Measurements from ENCODE around the gene CSMD2.
A peak's percentile ranks its signal among the peaks of the same experiment; 100 is the strongest.
"Not testable (repeated sequence)": the region's sequence is repeated elsewhere in the genome, so short reads cannot be mapped to it uniquely, and the experiment has no call there.

CSMD2 gene

GRCh38 chr1:34050709-34051485, 114.1 kb downstream of the CSMD2 start:
- DNase-seq, result no peak

- no peak for DNase-seq
Observed at GRCh38 chr1:34049994-34050393, 115.0 kb downstream of the CSMD2 start.

- no peak for DNase-seq
Observed at GRCh38 chr1:34049477-34049876, 115.6 kb downstream of the CSMD2 start.

- no peak for DNase-seq
Observed at GRCh38 chr1:34037856-34038255, 127.2 kb downstream of the CSMD2 start.

- no peak for DNase-seq
Observed at GRCh38 chr1:34037109-34037508, 127.9 kb downstream of the CSMD2 start.

GRCh38 chr1:34034036-34034435, 131.0 kb downstream of the CSMD2 start:
- DNase-seq, result no peak

- no peak for DNase-seq
Observed at GRCh38 chr1:34029954-34030353, 135.1 kb downstream of the CSMD2 start.

GRCh38 chr1:34029515-34029914, 135.5 kb downstream of the CSMD2 start:
- no peak for DNase-seq

GRCh38 chr1:34028381-34029055, 136.5 kb downstream of the CSMD2 start:
- peak in 1 of 2 experiments; percentile 3 for DNase-seq

- peak; percentile 77 to 96 for DNase-seq
Observed at GRCh38 chr1:34025675-34026074, 139.4 kb downstream of the CSMD2 start.

GRCh38 chr1:34024485-34024884, 140.5 kb downstream of the CSMD2 start:
- DNase-seq, result no peak

- DNase-seq, result no peak
Observed at GRCh38 chr1:34019741-34020552, 145.1 kb downstream of the CSMD2 start.

- no peak for DNase-seq
Observed at GRCh38 chr1:34018285-34018684, 146.7 kb downstream of the CSMD2 start.

- DNase-seq, result not testable (repeated sequence)
Observed at GRCh38 chr1:34016281-34016680, 148.7 kb downstream of the CSMD2 start.

GRCh38 chr1:34013958-34014737, 150.9 kb downstream of the CSMD2 start:
- peak in 1 of 2 experiments; percentile 39 for DNase-seq

- DNase-seq, result no peak
Observed at GRCh38 chr1:34013136-34013535, 151.9 kb downstream of the CSMD2 start.

- no peak for DNase-seq
Observed at GRCh38 chr1:34009340-34009985, 155.6 kb downstream of the CSMD2 start.

GRCh38 chr1:34007760-34008159, 157.3 kb downstream of the CSMD2 start:
- DNase-seq, result no peak

GRCh38 chr1:34005309-34005708, 159.7 kb downstream of the CSMD2 start:
- no peak for DNase-seq

GRCh38 chr1:34002810-34003209, 162.2 kb downstream of the CSMD2 start:
- DNase-seq, result no peak

GRCh38 chr1:33997127-33998036, 167.6 kb downstream of the CSMD2 start:
- DNase-seq, result no peak
